ENCODE measurements around the gene CEP85L.

- TF ChIP-seq, protein P1, sequence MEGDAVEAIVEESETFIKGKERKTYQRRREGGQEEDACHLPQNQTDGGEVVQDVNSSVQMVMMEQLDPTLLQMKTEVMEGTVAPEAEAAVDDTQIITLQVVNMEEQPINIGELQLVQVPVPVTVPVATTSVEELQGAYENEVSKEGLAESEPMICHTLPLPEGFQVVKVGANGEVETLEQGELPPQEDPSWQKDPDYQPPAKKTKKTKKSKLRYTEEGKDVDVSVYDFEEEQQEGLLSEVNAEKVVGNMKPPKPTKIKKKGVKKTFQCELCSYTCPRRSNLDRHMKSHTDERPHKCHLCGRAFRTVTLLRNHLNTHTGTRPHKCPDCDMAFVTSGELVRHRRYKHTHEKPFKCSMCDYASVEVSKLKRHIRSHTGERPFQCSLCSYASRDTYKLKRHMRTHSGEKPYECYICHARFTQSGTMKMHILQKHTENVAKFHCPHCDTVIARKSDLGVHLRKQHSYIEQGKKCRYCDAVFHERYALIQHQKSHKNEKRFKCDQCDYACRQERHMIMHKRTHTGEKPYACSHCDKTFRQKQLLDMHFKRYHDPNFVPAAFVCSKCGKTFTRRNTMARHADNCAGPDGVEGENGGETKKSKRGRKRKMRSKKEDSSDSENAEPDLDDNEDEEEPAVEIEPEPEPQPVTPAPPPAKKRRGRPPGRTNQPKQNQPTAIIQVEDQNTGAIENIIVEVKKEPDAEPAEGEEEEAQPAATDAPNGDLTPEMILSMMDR (IDR thresholded peaks at IDR 0.05) = no peak
- no peak for TF ChIP-seq ZFX (IDR thresholded peaks at IDR 0.05; ENCODE audit: borderline replicate concordance)
These were observed 44.9 kb upstream of the CEP85L start for GRCh38 chr6:118696271-118696670.
